ENCODE results near the gene PRRC2C.

DNA sequence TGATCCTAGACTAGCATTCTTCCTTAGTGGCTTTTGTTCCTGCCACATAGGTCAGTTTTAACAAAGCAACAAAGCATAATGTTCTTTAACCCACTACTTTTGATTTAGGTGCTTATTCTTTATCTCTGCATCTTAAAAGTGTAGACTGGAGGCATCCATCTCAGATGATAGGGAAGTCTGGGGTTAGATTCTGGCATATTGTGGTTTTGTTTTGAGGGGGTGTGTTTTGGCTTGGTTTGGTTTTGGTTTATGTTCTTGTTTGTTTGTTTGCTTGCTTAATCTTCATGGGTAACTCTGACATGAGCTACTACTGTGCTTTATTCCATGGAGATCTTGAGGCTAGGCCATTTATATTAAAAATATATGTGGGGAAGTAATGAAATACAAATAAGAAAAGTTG is 96.4 kb downstream of the PRRC2C start:
- TF ChIP-seq EP300 (conservative IDR thresholded peaks at IDR 0.05; ENCODE audit: poor library complexity, severe bottlenecking) (no peak), SMC3 (conservative IDR thresholded peaks at IDR 0.05; ENCODE audit: poor library complexity) (no peak), TAF1 (IDR thresholded peaks at IDR 0.05; ENCODE audit: low read depth) (no peak), EZH2 (IDR thresholded peaks at IDR 0.05; ENCODE audit: borderline replicate concordance, insufficient read depth, low read length, poor library complexity, severe bottlenecking) (no peak)
- TF ChIP-seq, protein P1, sequence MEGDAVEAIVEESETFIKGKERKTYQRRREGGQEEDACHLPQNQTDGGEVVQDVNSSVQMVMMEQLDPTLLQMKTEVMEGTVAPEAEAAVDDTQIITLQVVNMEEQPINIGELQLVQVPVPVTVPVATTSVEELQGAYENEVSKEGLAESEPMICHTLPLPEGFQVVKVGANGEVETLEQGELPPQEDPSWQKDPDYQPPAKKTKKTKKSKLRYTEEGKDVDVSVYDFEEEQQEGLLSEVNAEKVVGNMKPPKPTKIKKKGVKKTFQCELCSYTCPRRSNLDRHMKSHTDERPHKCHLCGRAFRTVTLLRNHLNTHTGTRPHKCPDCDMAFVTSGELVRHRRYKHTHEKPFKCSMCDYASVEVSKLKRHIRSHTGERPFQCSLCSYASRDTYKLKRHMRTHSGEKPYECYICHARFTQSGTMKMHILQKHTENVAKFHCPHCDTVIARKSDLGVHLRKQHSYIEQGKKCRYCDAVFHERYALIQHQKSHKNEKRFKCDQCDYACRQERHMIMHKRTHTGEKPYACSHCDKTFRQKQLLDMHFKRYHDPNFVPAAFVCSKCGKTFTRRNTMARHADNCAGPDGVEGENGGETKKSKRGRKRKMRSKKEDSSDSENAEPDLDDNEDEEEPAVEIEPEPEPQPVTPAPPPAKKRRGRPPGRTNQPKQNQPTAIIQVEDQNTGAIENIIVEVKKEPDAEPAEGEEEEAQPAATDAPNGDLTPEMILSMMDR (IDR thresholded peaks at IDR 0.05; ENCODE audit: poor library complexity, severe bottlenecking), result no peak
